Glomerular visceral epithelial cell (primary cell): Measurements from ENCODE around the gene ZNF544.
"Not testable (repeated sequence)": the region's sequence is repeated elsewhere in the genome, so short reads cannot be mapped to it uniquely, and the experiment has no call there.

ENCODE experiments used
- DNase-seq: peaks from one replicate; pipeline ENCODE4 v3.0.0-alpha.2; 2016; ENCODE audit errors: extremely low spot score

ZNF544 gene

DNA sequence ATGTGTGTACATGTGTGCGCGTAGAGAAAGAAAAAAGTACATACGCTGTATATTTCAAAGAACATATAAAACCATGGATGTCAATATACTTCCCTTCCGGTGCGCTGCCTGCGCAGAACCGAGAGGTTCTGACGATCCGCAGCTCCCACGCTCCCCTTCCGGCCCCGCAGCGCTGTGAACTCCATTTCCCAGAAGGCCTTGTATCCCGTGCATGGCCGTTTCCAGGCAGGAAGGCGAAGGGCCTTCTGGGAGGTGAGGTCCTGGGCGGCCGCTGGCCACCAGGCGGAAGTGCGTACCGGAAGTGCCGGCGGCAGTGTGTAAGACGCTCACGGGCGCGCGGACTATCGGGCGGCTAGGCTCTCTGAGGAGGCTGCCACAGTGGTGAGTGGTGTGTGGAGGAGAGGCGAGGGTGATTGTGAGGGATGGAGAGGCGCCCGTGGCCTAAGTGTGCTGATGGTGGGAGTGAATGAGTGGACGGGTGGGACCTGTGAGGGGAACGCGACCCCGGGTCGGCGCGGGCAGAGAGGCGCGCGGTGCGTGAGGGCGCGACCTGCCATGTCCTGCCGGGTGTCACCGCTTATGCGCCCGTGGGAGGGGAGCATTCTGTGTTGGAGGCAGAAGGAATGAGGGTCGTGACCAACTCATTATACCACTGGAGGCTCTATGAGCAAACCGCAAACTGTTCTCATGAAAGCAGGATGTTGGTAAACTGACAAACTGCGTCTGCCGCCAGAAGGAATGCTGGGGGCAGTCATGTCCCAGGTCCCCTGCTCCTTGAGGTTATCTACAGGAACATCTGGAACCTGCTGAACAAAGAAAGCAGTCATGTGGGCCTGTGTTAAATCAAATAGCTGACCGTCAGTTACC, 76.6 kb downstream of the ZNF544 start, which contains the start of gene ERVK3-1:
Gene ERVK3-1, plus strand, starts transcription at position 313 of the 867 bp plus-strand sequence. CDS start 6,792 bp downstream, outside the sequence.
- peak; percentile 97 for DNase-seq

- DNase-seq, result no peak
Observed at GRCh38 chr19:58305932-58306323, 77.2 kb downstream of the ZNF544 start.

DNA sequence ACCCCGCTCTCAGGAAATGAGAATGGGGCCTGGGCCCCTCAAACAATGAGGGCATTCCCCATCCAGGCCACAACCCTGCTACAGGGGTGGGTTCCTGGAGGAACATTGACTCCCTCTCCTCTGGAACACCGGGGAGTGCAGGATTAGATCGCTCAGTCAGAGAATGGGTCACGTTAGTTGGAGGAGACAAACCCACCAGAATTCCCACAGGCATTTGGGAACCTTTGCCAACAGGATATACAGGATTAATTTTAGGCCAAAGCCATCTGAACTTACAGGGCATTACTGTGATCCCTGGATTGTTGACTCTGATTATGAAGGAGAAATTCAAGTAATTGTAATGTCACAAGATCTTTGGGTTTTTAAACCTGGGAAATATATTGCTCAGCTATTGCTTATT, 79.0 kb downstream of the ZNF544 start:
- no peak for DNase-seq

DNA sequence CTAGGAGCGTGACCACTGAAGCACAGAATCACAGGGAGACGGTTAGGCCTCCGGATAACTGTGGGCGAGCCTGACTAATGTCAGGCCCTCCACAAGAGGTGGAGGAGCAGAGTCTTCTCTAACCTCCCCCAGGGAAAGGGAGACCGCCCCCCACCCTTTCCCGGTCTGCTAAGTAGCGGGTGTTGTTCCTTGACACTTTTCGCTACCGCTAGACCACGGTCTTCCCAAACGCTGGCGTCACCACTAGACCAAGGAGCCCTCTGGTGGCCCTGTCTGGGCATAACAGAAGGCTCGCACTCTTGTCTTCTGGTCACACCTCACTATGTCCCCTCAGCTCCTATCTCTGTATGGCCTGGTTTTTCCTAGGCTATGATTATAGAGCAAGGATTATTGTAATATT, 82.0 kb downstream of the ZNF544 start:
- not testable (repeated sequence) for DNase-seq

DNA sequence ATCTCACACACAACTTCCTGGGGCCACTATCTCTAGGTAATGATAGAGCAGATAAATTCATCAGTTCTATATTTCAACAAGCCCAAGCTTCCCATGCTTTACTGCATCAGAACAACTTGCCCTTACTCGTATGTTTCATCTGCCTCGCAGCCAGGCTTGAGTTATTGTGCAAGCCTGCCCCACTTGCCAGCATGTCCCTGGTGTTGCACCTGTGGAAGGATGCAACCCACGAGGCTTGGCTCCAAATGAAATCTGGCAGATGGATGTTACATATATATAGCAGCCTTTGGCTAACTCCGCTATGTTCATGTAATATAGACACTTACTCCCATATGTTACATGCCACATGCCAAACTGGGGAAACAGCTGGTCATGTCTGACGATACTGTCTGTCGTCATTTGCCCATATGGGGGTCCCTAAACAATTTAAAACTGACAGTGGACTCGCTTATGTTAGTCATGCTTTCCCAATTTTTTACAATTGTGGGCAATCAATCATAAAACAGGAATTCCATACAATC, 82.7 kb downstream of the ZNF544 start:
- no peak for DNase-seq
